Breast epithelium (tissue), 4 donors: ENCODE measurements around the gene ERICH2. TPM values are rescaled to one million over a fixed set of nuclear protein-coding genes. Genes with fewer than 3 reads are reported as not detected.

Experiments used
- DNase-seq, 2 donors: peaks; one replicate each; pipeline ENCODE4 v3.0.0-alpha.2; 2019; ENCODE audit warnings: low spot score in 2 of 2
- H3K27ac ChIP-seq, 2 donors: fragments of 200-600 bp; sonication (generic) in 1 of 2; one replicate each; pipeline ENCODE4 v1.5.1; 2016 to 2019; ENCODE audit warnings: mild to moderate bottlenecking in 1 of 2
- H3K27me3 ChIP-seq, 2 donors: fragments of 200-600 bp; sonication (generic) in 1 of 2; one replicate each; pipeline versions ENCODE4 v1.5.1 to v1.6.0; 2017 to 2019; ENCODE audit warnings: control low read depth in 1 of 2, mild to moderate bottlenecking in 1 of 2
- H3K36me3 ChIP-seq: fragments of 200-600 bp; one replicate; pipeline ENCODE4 v1.5.1; 2019
- H3K4me1 ChIP-seq, 2 donors: fragments of 200-600 bp; sonication (generic); one replicate each; pipeline ENCODE4 v1.5.1; 2016 to 2019; ENCODE audit warnings: control low read depth in 1 of 2
- H3K4me3 ChIP-seq, 3 donors: fragments of 200-600 bp; sonication (generic); 1 replicate in 2 of 3; 2 replicates in 1 of 3; pipeline ENCODE4 v1.5.1; 2016 to 2019; ENCODE audit warnings: mild to moderate bottlenecking in 3 of 3, moderate library complexity in 2 of 3
- H3K9me3 ChIP-seq, 2 donors: fragments of 200-600 bp; sonication (generic) in 1 of 2; one replicate each; pipeline ENCODE4 v1.5.1; 2016 to 2019; ENCODE audit warnings: control low read depth in 1 of 2
- CTCF ChIP-seq, 3 donors: fragments of 450-650 bp; IDR thresholded peaks; one replicate each; pipeline ENCODE4 v1.5.1; 2016 to 2017; ENCODE audit warnings: antibody characterized with exemption in 3 of 3, mild to moderate bottlenecking in 3 of 3, moderate library complexity in 3 of 3
- POLR2A ChIP-seq: fragments of 450-650 bp; IDR thresholded peaks from one replicate; pipeline ENCODE4 v1.6.1; 2016; ENCODE audit warnings: antibody characterized with exemption, mild to moderate bottlenecking, moderate library complexity
- POLR2AphosphoS5 ChIP-seq, 3 donors: sonication (generic); formaldehyde crosslinking; IDR thresholded peaks; one replicate each; pipeline ENCODE4 v1.6.1; 2017; ENCODE audit warnings: antibody characterized with exemption in 3 of 3
- intact Hi-C: fragments of 100-400 bp; cut with DNase I; formaldehyde crosslinking; loops from one replicate; pipeline ENCODE4 v1.15.1; 2023; ENCODE audit warnings: low total_unique reads
- total RNA-seq, 3 donors: library from RNA; depleted of rRNA; stranded (reverse); fragments of >200 nt; gene quantifications; one replicate each; pipeline ENCODE4 v1.1.0, GENCODE V29; 2016

Gene ERICH2, protein sequence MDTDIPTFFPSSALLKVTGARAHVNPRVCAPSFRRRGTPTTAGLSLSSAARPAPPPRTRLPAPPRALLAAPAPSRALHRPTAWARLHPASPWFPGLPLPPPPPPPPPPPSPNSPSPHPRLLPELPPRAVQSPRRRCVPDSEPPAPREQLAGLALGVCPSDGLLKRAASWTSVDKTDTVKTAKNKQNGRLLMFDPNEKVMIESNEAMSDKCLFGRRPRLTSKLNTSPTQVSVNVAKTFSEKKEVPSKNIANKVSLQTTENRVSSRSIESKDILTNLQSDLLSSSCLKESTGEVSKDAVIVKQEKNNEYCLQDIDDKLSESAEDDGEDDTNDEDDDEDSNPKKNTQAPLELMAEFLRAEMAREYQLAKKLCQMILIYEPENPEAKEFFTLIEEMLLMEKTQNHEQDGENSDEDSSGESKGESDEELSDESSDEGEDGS
- total RNA-seq: under 1 TPM in 1 of 3 donors, not detected in 2; 0.80 TPM

DNA sequence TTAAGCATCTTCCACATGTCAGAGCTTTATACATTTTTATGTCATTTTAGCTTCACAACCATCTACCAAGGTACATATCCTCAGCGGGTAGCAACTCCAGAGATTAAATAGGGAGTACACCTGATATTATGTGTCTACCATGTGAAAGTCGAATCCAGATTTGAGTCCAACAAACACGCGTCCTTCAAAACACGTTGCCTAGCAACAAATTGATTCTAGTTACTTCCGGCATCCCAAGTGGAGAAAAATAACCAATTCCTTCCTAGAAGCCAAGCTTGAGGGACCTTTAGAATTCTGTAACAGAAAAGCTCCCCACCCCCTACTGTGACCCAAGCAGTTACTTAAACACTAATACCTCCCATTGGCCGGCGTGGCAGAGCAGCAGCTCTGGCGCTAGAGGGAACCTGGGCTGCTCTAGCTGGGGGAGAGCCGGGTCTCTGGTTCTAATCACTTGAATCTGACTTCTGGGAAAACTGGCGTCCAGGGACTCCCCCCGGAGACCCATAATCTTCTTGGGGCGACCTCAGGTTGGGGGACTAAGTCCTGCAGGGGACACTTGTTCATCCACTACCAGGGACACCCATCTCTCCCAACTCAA, at the start of gene ERICH2:
TSS of gene ERICH2 (plus strand) at position 371 of the 598 bp plus-strand sequence. CDS start 304 bp downstream, outside the sequence.
- Histone ChIP-seq H3K36me3 (no peaks in the 10 kb centered on the region), H3K4me3 (peak within 1 kb of the TSS; percentile 57 to 93 (median 70)), H3K27ac (peak within 1 kb of the TSS; percentile 81 to 90), H3K9me3 (no peaks in the 10 kb centered on the region), H3K27me3 (no peaks in the 10 kb centered on the region), H3K4me1 (no peaks in the 10 kb centered on the region)
- peak in 1 of 2 donors; percentile 27 for DNase-seq
- intact Hi-C loops: no loop called here
- TF ChIP-seq POLR2AphosphoS5 (IDR thresholded peaks at IDR 0.05): no peak
- TF ChIP-seq POLR2A: no peak
- no peak for TF ChIP-seq CTCF (IDR thresholded peaks at IDR 0.05)

- intact Hi-C loops: no loop called here
- no peak overlapping the region for H3K27ac ChIP-seq
- H3K4me3 ChIP-seq: no peak overlapping the region
- TF ChIP-seq CTCF (IDR thresholded peaks at IDR 0.05): no peak
- no peak for TF ChIP-seq POLR2AphosphoS5 (IDR thresholded peaks at IDR 0.05)
- no peak for TF ChIP-seq POLR2A
- no peaks in the 10 kb centered on the region for H3K9me3 ChIP-seq
- peaks cover 5 to 18% of the 10 kb centered on the region in 2 donors for H3K27me3 ChIP-seq
- H3K36me3 ChIP-seq: no peaks in the 10 kb centered on the region
- H3K4me1 ChIP-seq: peaks cover 0 to 7% of the 10 kb centered on the region in 2 donors
- no peak for DNase-seq
These were observed 48.5 kb upstream of the ERICH2 start for GRCh38 chr2:170721678-170722077.

DNA sequence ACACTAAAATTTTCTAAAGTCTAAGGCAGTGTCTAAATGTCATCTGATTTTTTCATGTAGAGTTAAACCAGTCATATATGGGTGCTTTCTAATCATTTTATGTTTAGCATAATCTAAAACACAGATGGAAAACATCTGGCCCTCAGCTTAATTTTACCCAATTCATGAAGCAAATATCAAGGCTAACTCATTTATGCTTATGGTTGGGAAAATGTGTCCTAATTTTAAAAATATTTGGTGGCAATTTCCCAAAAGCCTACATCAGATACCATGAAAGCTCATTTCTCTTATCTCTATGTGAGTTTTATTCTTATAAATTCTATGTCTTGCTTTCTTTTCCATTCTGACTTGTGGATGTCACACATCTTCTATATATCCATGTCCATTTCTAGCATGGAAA, 47.9 kb upstream of the ERICH2 start:
- no peak overlapping the region for H3K27ac ChIP-seq
- no peak overlapping the region for H3K4me3 ChIP-seq
- H3K4me1 ChIP-seq: peaks cover 0 to under 1% of the 10 kb centered on the region in 2 donors
- H3K9me3 ChIP-seq: no peaks in the 10 kb centered on the region
- TF ChIP-seq CTCF (IDR thresholded peaks at IDR 0.05) (no peak), POLR2AphosphoS5 (IDR thresholded peaks at IDR 0.05) (no peak), POLR2A (no peak)
- H3K36me3 ChIP-seq: no peaks in the 10 kb centered on the region
- peaks cover 2 to 12% of the 10 kb centered on the region in 2 donors for H3K27me3 ChIP-seq
- DNase-seq: no peak
- intact Hi-C loops: no loop called here

- peaks cover 0 to under 1% of the 10 kb centered on the region in 2 donors for H3K27me3 ChIP-seq
- H3K4me1 ChIP-seq: no peaks in the 10 kb centered on the region
- intact Hi-C loops: no loop called here
- TF ChIP-seq POLR2AphosphoS5 (IDR thresholded peaks at IDR 0.05): no peak
- no peak for TF ChIP-seq CTCF (IDR thresholded peaks at IDR 0.05)
- no peak for TF ChIP-seq POLR2A
- DNase-seq: no peak
- H3K4me3 ChIP-seq: no peak overlapping the region
- no peak overlapping the region for H3K27ac ChIP-seq
- no peaks in the 10 kb centered on the region for H3K36me3 ChIP-seq
- H3K9me3 ChIP-seq: no peaks in the 10 kb centered on the region
These were observed 46.7 kb upstream of the ERICH2 start for GRCh38 chr2:170723446-170723958.
